ENCODE results near the gene RASL11B. TPM values are rescaled to one million over a fixed set of nuclear protein-coding genes. Genes with fewer than 3 reads are reported as not detected.
"Not testable (repeated sequence)": the region's sequence is repeated elsewhere in the genome, so short reads cannot be mapped to it uniquely, and the experiment has no call there.

The RASL11B gene
- total and polyA plus RNA-seq, 3 experiments from 2014 or later: 0.12 to 0.27 TPM; not detected in 1

GRCh38 chr4:52825460-52826090, 36.5 kb upstream of the RASL11B start:
- Mint-ChIP-seq H3K4me1 (peaks cover 2 to 5% (median 4%) of the 10 kb centered on the region in 3 donors), H3K9me3 (no peaks in the 10 kb centered on the region), H3K36me3 (no peaks in the 10 kb centered on the region), H3K27me3 (peaks cover 0 to 4% of the 10 kb centered on the region in 2 donors), H3K4me3 (no peak overlapping the region), H3K27ac (no peak overlapping the region)
- Histone ChIP-seq H3K4me3 (ENCODE audit: low read length) (no peak overlapping the region), H3K9me3 (ENCODE audit: low read length) (no peaks in the 10 kb centered on the region), H3K36me3 (ENCODE audit: insufficient read depth, low read length) (no peaks in the 10 kb centered on the region), H3K27me3 (ENCODE audit: insufficient read depth, low read length, poor library complexity, severe bottlenecking) (no peaks in the 10 kb centered on the region), H3K27ac (ENCODE audit: low read depth, low read length) (no peak overlapping the region), H3K4me1 (ENCODE audit: insufficient read depth, low read length) (no peaks in the 10 kb centered on the region)
- CTCF ChIA-PET: no interaction called here
- POLR2A ChIA-PET: no interaction called here
- no peak for DNase-seq

- no peaks in the 10 kb centered on the region for H3K4me1 ChIP-seq (ENCODE audit: insufficient read depth, low read length)
- Mint-ChIP-seq H3K27me3 (peaks cover 20 to 27% of the 10 kb centered on the region in 2 donors), H3K36me3 (no peaks in the 10 kb centered on the region), H3K27ac (no peak overlapping the region), H3K4me1 (no peaks in the 10 kb centered on the region), H3K4me3 (no peak overlapping the region), H3K9me3 (no peaks in the 10 kb centered on the region)
- H3K27me3 ChIP-seq (ENCODE audit: insufficient read depth, low read length, poor library complexity, severe bottlenecking): no peaks in the 10 kb centered on the region
- H3K4me3 ChIP-seq (ENCODE audit: low read length): no peak overlapping the region
- DNase-seq: no peak
- no peaks in the 10 kb centered on the region for H3K9me3 ChIP-seq (ENCODE audit: low read length)
- no peaks in the 10 kb centered on the region for H3K36me3 ChIP-seq (ENCODE audit: insufficient read depth, low read length)
- ChIA-PET POLR2A (no interaction called here), CTCF (no interaction called here)
- H3K27ac ChIP-seq (ENCODE audit: low read depth, low read length): no peak overlapping the region
Measured at GRCh38 chr4:52833941-52834525, 28.1 kb upstream of the RASL11B start.

GRCh38 chr4:52834641-52835456, 27.3 kb upstream of the RASL11B start:
- H3K9me3 Mint-ChIP-seq; DNase-seq; H3K9me3 ChIP-seq (ENCODE audit: low read length); H3K27ac ChIP-seq (ENCODE audit: low read depth, low read length); H3K36me3 Mint-ChIP-seq; H3K4me3 Mint-ChIP-seq; H3K4me1 ChIP-seq (ENCODE audit: insufficient read depth, low read length); H3K27me3 ChIP-seq (ENCODE audit: insufficient read depth, low read length, poor library complexity, severe bottlenecking); H3K4me1 Mint-ChIP-seq; H3K36me3 ChIP-seq (ENCODE audit: insufficient read depth, low read length); H3K4me3 ChIP-seq (ENCODE audit: low read length); CTCF ChIA-PET; POLR2A ChIA-PET: not testable (repeated sequence)
- Mint-ChIP-seq H3K27me3 (peaks cover 19 to 27% of the 10 kb centered on the region in 2 donors), H3K27ac (peak overlapping the region in 1 of 8 donors; percentile 83)

GRCh38 chr4:52836120-52836519, 26.0 kb upstream of the RASL11B start:
- Histone ChIP-seq H3K4me1 (ENCODE audit: insufficient read depth, low read length) (no peaks in the 10 kb centered on the region), H3K27me3 (ENCODE audit: insufficient read depth, low read length, poor library complexity, severe bottlenecking) (no peaks in the 10 kb centered on the region), H3K4me3 (ENCODE audit: low read length) (no peak overlapping the region), H3K36me3 (ENCODE audit: insufficient read depth, low read length) (no peaks in the 10 kb centered on the region), H3K27ac (ENCODE audit: low read depth, low read length) (no peak overlapping the region), H3K9me3 (ENCODE audit: low read length) (no peaks in the 10 kb centered on the region)
- CTCF ChIA-PET: no interaction called here
- DNase-seq: no peak
- Mint-ChIP-seq H3K27ac (no peak overlapping the region), H3K36me3 (no peaks in the 10 kb centered on the region), H3K4me1 (no peaks in the 10 kb centered on the region), H3K27me3 (peaks cover 16 to 27% of the 10 kb centered on the region in 2 donors), H3K9me3 (no peaks in the 10 kb centered on the region), H3K4me3 (no peak overlapping the region)
- POLR2A ChIA-PET: no interaction called here

- Mint-ChIP-seq H3K4me1 (no peaks in the 10 kb centered on the region), H3K9me3 (no peaks in the 10 kb centered on the region), H3K27me3 (peaks cover 16 to 27% of the 10 kb centered on the region in 2 donors), H3K27ac (no peak overlapping the region), H3K36me3 (no peaks in the 10 kb centered on the region), H3K4me3 (no peak overlapping the region)
- no peak for DNase-seq
- CTCF ChIA-PET: no interaction called here
- H3K4me3 ChIP-seq (ENCODE audit: low read length): no peak overlapping the region
- H3K9me3 ChIP-seq (ENCODE audit: low read length): no peaks in the 10 kb centered on the region
- POLR2A ChIA-PET: no interaction called here
- H3K36me3 ChIP-seq (ENCODE audit: insufficient read depth, low read length): no peaks in the 10 kb centered on the region
- H3K4me1 ChIP-seq (ENCODE audit: insufficient read depth, low read length): no peaks in the 10 kb centered on the region
- no peaks in the 10 kb centered on the region for H3K27me3 ChIP-seq (ENCODE audit: insufficient read depth, low read length, poor library complexity, severe bottlenecking)
- no peak overlapping the region for H3K27ac ChIP-seq (ENCODE audit: low read depth, low read length)
Measured at GRCh38 chr4:52836678-52837077, 25.4 kb upstream of the RASL11B start.

- no peak overlapping the region for H3K27ac Mint-ChIP-seq
Measured at GRCh38 chr4:52837716-52838558, 24.2 kb upstream of the RASL11B start.

GRCh38 chr4:52838729-52839586, 23.2 kb upstream of the RASL11B start:
- CTCF ChIA-PET: no interaction called here
- no peaks in the 10 kb centered on the region for H3K4me1 ChIP-seq (ENCODE audit: insufficient read depth, low read length)
- H3K27me3 ChIP-seq (ENCODE audit: insufficient read depth, low read length, poor library complexity, severe bottlenecking): no peaks in the 10 kb centered on the region
- Mint-ChIP-seq H3K4me1 (no peaks in the 10 kb centered on the region), H3K36me3 (no peaks in the 10 kb centered on the region), H3K27ac (no peak overlapping the region), H3K27me3 (peaks cover 3 to 9% of the 10 kb centered on the region in 2 donors), H3K4me3 (no peak overlapping the region), H3K9me3 (no peaks in the 10 kb centered on the region)
- H3K36me3 ChIP-seq (ENCODE audit: insufficient read depth, low read length): no peaks in the 10 kb centered on the region
- POLR2A ChIA-PET: interaction anchor here (0.5 kb wide), 1 partner anchor 1333 kb away, joined by 3 read pairs; no protein-coding TSS in a partner anchor
- DNase-seq: no peak
- H3K27ac ChIP-seq (ENCODE audit: low read depth, low read length): no peak overlapping the region
- no peaks in the 10 kb centered on the region for H3K9me3 ChIP-seq (ENCODE audit: low read length)
- no peak overlapping the region for H3K4me3 ChIP-seq (ENCODE audit: low read length)

More at GRCh38 chr4:52837716-52838558, 24.2 kb upstream of the RASL11B start:
- Mint-ChIP-seq H3K36me3 (no peaks in the 10 kb centered on the region), H3K9me3 (no peaks in the 10 kb centered on the region), H3K4me1 (no peaks in the 10 kb centered on the region), H3K27me3 (peaks cover 8 to 16% of the 10 kb centered on the region in 2 donors), H3K4me3 (no peak overlapping the region)
- Histone ChIP-seq H3K36me3 (ENCODE audit: insufficient read depth, low read length) (no peaks in the 10 kb centered on the region), H3K9me3 (ENCODE audit: low read length) (no peaks in the 10 kb centered on the region), H3K27me3 (ENCODE audit: insufficient read depth, low read length, poor library complexity, severe bottlenecking) (no peaks in the 10 kb centered on the region), H3K4me1 (ENCODE audit: insufficient read depth, low read length) (no peaks in the 10 kb centered on the region), H3K27ac (ENCODE audit: low read depth, low read length) (no peak overlapping the region), H3K4me3 (ENCODE audit: low read length) (no peak overlapping the region)
- POLR2A ChIA-PET: no interaction called here
- no peak for DNase-seq
- CTCF ChIA-PET: interaction anchor here (1.0 kb wide), 1 partner anchor 11 kb away, joined by 3 read pairs; no protein-coding TSS in a partner anchor
